HEK293 (cell line): ENCODE data around the gene TNFRSF13B.

ENCODE experiments used
- CTCF ChIA-PET: fragments of 350-600 bp; formaldehyde crosslinking; extraction: SDS; loops from one replicate; lab custom pipeline; 2021; ENCODE audit warnings: antibody characterized with exemption; lab: Yijun Ruan, JAX
- POLR2A ChIA-PET: fragments of 300-600 bp; formaldehyde crosslinking; extraction: SDS; loops from one replicate; lab custom pipeline; 2020; ENCODE audit warnings: antibody characterized with exemption, inconsistent platforms; lab: Yijun Ruan, JAX
- H3K27ac ChIP-seq: fragments of 200-500 bp; sonication (Bioruptor generic); 2 replicates; pipeline ENCODE4 v1.5.1; 2014; ENCODE audit warnings: low read depth, low read length, control low read depth, inconsistent platforms; ENCODE audit errors: extremely low read depth
- H3K36me3 ChIP-seq, 2 experiments: fragments of 200-500 bp in 1 of 2; sonication (Bioruptor generic) in 1 of 2; 1 replicate in 1 of 2; 2 replicates in 1 of 2; pipeline ENCODE4 v1.5.1; 2014 to 2017; ENCODE audit warnings: inconsistent platforms in 2 of 2, low read length in 2 of 2; ENCODE audit not compliant: control insufficient read depth in 2 of 2, insufficient read depth in 1 of 2
- H3K4me1 ChIP-seq: fragments of 200-500 bp; sonication (Bioruptor generic); 2 replicates; pipeline ENCODE4 v1.5.1; 2014; ENCODE audit warnings: mild to moderate bottlenecking, low read length, inconsistent platforms; ENCODE audit not compliant: control insufficient read depth, insufficient read depth
- H3K4me3 ChIP-seq: 2 replicates; pipeline ENCODE4 v1.5.1; 2011; ENCODE audit warnings: low read depth, mild to moderate bottlenecking, control low read depth, low read length, moderate library complexity
- H3K9me3 ChIP-seq: fragments of 200-500 bp; sonication (Bioruptor generic); 2 replicates; pipeline ENCODE4 v1.5.1; 2014; ENCODE audit warnings: low read depth, low read length, inconsistent platforms; ENCODE audit not compliant: control insufficient read depth, insufficient read depth
- MZF1 ChIP-seq: fragments of 450-650 bp; formaldehyde crosslinking; IDR thresholded peaks from 2 replicates; pipeline ENCODE4 v1.5.1; 2017; ENCODE audit warnings: missing biosample characterization, missing genetic modification characterization, borderline replicate concordance
- REPIN1 ChIP-seq: fragments of 450-650 bp; formaldehyde crosslinking; IDR thresholded peaks from 2 replicates; pipeline ENCODE4 v1.5.1; 2017; ENCODE audit warnings: missing biosample characterization, missing genetic modification characterization, low read depth
- SCRT1 ChIP-seq: fragments of 450-650 bp; formaldehyde crosslinking; IDR thresholded peaks from 2 replicates; pipeline ENCODE4 v1.5.1; 2016; ENCODE audit warnings: missing biosample characterization, missing genetic modification characterization, borderline replicate concordance
- ZBTB1 ChIP-seq: fragments of 450-650 bp; formaldehyde crosslinking; IDR thresholded peaks from 2 replicates; pipeline ENCODE4 v1.5.1; 2016; ENCODE audit warnings: missing biosample characterization, missing genetic modification characterization
- ZBTB21 ChIP-seq: fragments of 450-650 bp; formaldehyde crosslinking; IDR thresholded peaks from 2 replicates; pipeline ENCODE4 v1.5.1; 2017; ENCODE audit warnings: missing biosample characterization, missing genetic modification characterization
- ZNF121 ChIP-seq: fragments of 450-650 bp; formaldehyde crosslinking; IDR thresholded peaks from 2 replicates; pipeline ENCODE4 v1.5.1; 2016; ENCODE audit warnings: missing biosample characterization, missing genetic modification characterization
- ZNF211 ChIP-seq: fragments of 450-650 bp; formaldehyde crosslinking; IDR thresholded peaks from 2 replicates; pipeline ENCODE4 v1.5.1; 2016; ENCODE audit warnings: low read depth, missing biosample characterization, missing genetic modification characterization
- ZNF214 ChIP-seq: fragments of 450-650 bp; formaldehyde crosslinking; IDR thresholded peaks from 2 replicates; pipeline ENCODE4 v1.5.1; 2017; ENCODE audit warnings: missing biosample characterization, mild to moderate bottlenecking, missing genetic modification characterization, borderline replicate concordance
- ZNF248 ChIP-seq: fragments of 450-650 bp; formaldehyde crosslinking; IDR thresholded peaks from 2 replicates; pipeline ENCODE4 v1.5.1; 2017; ENCODE audit warnings: missing biosample characterization, missing genetic modification characterization
- ZNF341 ChIP-seq: fragments of 450-650 bp; formaldehyde crosslinking; IDR thresholded peaks from 2 replicates; pipeline ENCODE4; 2016; ENCODE audit warnings: low read depth, missing biosample characterization, missing genetic modification characterization
- ZNF350 ChIP-seq: fragments of 450-650 bp; formaldehyde crosslinking; IDR thresholded peaks from 2 replicates; pipeline ENCODE4 v1.5.0; 2017; ENCODE audit warnings: missing biosample characterization, mild to moderate bottlenecking, missing genetic modification characterization
- ZNF37A ChIP-seq: fragments of 450-650 bp; IDR thresholded peaks from 2 replicates; pipeline ENCODE4 v1.5.1; 2018; ENCODE audit warnings: missing biosample characterization, missing genetic modification characterization
- ZNF404 ChIP-seq: fragments of 450-650 bp; formaldehyde crosslinking; IDR thresholded peaks from 2 replicates; pipeline ENCODE4 v1.5.1; 2017; ENCODE audit warnings: missing biosample characterization, missing genetic modification characterization
- ZNF549 ChIP-seq: fragments of 450-650 bp; IDR thresholded peaks from 2 replicates; pipeline ENCODE4 v1.5.1; 2018; ENCODE audit warnings: missing biosample characterization, missing genetic modification characterization, mild to moderate bottlenecking, inconsistent platforms, moderate library complexity
- ZNF639 ChIP-seq: fragments of 450-650 bp; formaldehyde crosslinking; IDR thresholded peaks from 2 replicates; pipeline ENCODE4 v1.5.1; 2016; ENCODE audit warnings: missing biosample characterization, missing genetic modification characterization
- ZNF658 ChIP-seq: fragments of 450-650 bp; formaldehyde crosslinking; IDR thresholded peaks from 2 replicates; pipeline ENCODE4; 2016; ENCODE audit warnings: missing biosample characterization, missing genetic modification characterization
- ZNF704 ChIP-seq: fragments of 450-650 bp; formaldehyde crosslinking; IDR thresholded peaks from 2 replicates; pipeline ENCODE4 v1.5.1; 2016; ENCODE audit warnings: missing biosample characterization, missing genetic modification characterization
- ZNF843 ChIP-seq: fragments of 450-650 bp; formaldehyde crosslinking; IDR thresholded peaks from 2 replicates; pipeline ENCODE4 v1.5.1; 2016; ENCODE audit warnings: missing biosample characterization, missing genetic modification characterization
- ZSCAN5A ChIP-seq: fragments of 450-650 bp; formaldehyde crosslinking; IDR thresholded peaks from 2 replicates; pipeline ENCODE4 v1.5.1; 2016; ENCODE audit warnings: missing biosample characterization, missing genetic modification characterization
- TF ChIP-seq, protein P1 (sequence below): fragments of 450-650 bp; formaldehyde crosslinking; IDR thresholded peaks from 2 replicates; pipeline ENCODE4 v1.5.1; 2017; ENCODE audit warnings: missing biosample characterization, missing genetic modification characterization
- TF ChIP-seq, protein P2 (sequence below): fragments of 450-650 bp; formaldehyde crosslinking; IDR thresholded peaks from 2 replicates; pipeline ENCODE4 v1.5.1; 2016; ENCODE audit warnings: missing biosample characterization, missing genetic modification characterization

TNFRSF13B gene

GRCh38 chr17:16925461-16926060 is 46.4 kb downstream of the TNFRSF13B start:
- Histone ChIP-seq H3K4me3 (no peak overlapping the region), H3K9me3 (no peaks in the 10 kb centered on the region), H3K36me3 (no peaks in the 10 kb centered on the region), H3K4me1 (no peaks in the 10 kb centered on the region), H3K27ac (no peak overlapping the region)
- TF ChIP-seq ZNF843 (tag by site-specific recombination) (no peak), ZNF211 (tag by site-specific recombination) (no peak), MZF1 (no peak), REPIN1 (no peak), ZNF214 (tag by site-specific recombination) (no peak), ZNF350 (tag by site-specific recombination) (no peak), SCRT1 (tag by site-specific recombination) (no peak), ZNF704 (tag by site-specific recombination) (no peak), ZNF549 (tag by site-specific recombination) (no peak), ZNF639 (tag by site-specific recombination) (no peak), ZNF658 (tag by site-specific recombination) (no peak), ZNF37A (tag by site-specific recombination) (no peak), ZNF341 (tag by site-specific recombination) (no peak), ZNF248 (tag by site-specific recombination) (no peak), ZBTB1 (tag by site-specific recombination) (no peak)
- TF ChIP-seq, protein P1, sequence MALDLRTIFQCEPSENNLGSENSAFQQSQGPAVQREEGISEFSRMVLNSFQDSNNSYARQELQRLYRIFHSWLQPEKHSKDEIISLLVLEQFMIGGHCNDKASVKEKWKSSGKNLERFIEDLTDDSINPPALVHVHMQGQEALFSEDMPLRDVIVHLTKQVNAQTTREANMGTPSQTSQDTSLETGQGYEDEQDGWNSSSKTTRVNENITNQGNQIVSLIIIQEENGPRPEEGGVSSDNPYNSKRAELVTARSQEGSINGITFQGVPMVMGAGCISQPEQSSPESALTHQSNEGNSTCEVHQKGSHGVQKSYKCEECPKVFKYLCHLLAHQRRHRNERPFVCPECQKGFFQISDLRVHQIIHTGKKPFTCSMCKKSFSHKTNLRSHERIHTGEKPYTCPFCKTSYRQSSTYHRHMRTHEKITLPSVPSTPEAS (tag by site-specific recombination), result no peak
- TF ChIP-seq, protein P2, sequence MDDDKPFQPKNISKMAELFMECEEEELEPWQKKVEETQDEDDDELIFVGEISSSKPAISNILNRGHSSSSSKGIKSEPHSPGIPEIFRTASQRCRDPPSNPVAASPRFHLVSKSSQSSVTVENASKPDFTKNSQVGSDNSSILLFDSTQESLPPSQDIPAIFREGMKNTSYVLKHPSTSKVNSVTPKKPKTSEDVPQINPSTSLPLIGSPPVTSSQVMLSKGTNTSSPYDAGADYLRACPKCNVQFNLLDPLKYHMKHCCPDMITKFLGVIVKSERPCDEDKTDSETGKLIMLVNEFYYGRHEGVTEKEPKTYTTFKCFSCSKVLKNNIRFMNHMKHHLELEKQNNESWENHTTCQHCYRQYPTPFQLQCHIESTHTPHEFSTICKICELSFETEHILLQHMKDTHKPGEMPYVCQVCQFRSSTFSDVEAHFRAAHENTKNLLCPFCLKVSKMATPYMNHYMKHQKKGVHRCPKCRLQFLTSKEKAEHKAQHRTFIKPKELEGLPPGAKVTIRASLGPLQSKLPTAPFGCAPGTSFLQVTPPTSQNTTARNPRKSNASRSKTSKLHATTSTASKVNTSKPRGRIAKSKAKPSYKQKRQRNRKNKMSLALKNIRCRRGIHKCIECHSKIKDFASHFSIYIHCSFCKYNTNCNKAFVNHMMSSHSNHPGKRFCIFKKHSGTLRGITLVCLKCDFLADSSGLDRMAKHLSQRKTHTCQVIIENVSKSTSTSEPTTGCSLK (tag by site-specific recombination), result no peak
- POLR2A ChIA-PET, result no interaction called here
- CTCF ChIA-PET, result no interaction called here

GRCh38 chr17:16924696-16925440 is 47.0 kb downstream of the TNFRSF13B start:
- H3K4me1 ChIP-seq, result no peaks in the 10 kb centered on the region
- TF ChIP-seq ZNF121 (tag by site-specific recombination) (no peak), ZNF404 (tag by site-specific recombination) (no peak), ZBTB21 (no peak), ZNF37A (tag by site-specific recombination) (no peak), ZSCAN5A (tag by site-specific recombination) (no peak), MZF1 (no peak)
- TF ChIP-seq, all 188 proteins: peak for 0
- Histone ChIP-seq H3K27ac (no peak overlapping the region), H3K9me3 (no peaks in the 10 kb centered on the region), H3K4me3 (no peak overlapping the region), H3K36me3 (no peaks in the 10 kb centered on the region)
- POLR2A ChIA-PET, result no interaction called here
- CTCF ChIA-PET, result interaction anchor here (1.0 kb wide), 1 partner anchor 67 kb away, joined by 3 read pairs; no protein-coding TSS in a partner anchor
